Colonic mucosa (tissue), 4 donors: ENCODE measurements around the gene KRT2. TPM values are rescaled to one million over a fixed set of nuclear protein-coding genes. Genes with fewer than 3 reads are reported as not detected.
A peak's percentile ranks its signal among the peaks of the same experiment; 100 is the strongest.

ENCODE experiments used
- DNase-seq: peaks from one replicate; pipeline ENCODE4 v3.0.0-alpha.2; 2020
- H3K27ac ChIP-seq: fragments of 200-600 bp; one replicate; pipeline ENCODE4 v1.8.0; 2021
- H3K27me3 ChIP-seq: fragments of 200-600 bp; one replicate; pipeline ENCODE4 v1.8.0; 2021
- H3K36me3 ChIP-seq: fragments of 200-600 bp; one replicate; pipeline ENCODE4 v1.8.0; 2021
- H3K4me1 ChIP-seq: fragments of 200-600 bp; one replicate; pipeline ENCODE4 v1.8.0; 2021; ENCODE audit warnings: mild to moderate bottlenecking
- H3K4me3 ChIP-seq: fragments of 200-600 bp; one replicate; pipeline ENCODE4 v1.8.0; 2021
- H3K9ac ChIP-seq, 2 donors: one replicate each; pipeline ENCODE4 v1.7.0; 2013; ENCODE audit warnings: control low read depth in 2 of 2, low read depth in 2 of 2, low read length in 2 of 2
- H3K9me3 ChIP-seq: fragments of 200-600 bp; one replicate; pipeline ENCODE4 v1.8.0; 2021
- intact Hi-C: fragments of 100-400 bp; cut with DNase I; formaldehyde crosslinking; loops from one replicate; pipeline ENCODE4 v1.14.1; 2022
- total RNA-seq, 2 donors: library from RNA; stranded (reverse); fragmentation: NEBNext Ultra II Directional in 1 of 2; extraction: Animal tissue kit (Norgen Biotek cat#: 25700) in 1 of 2; gene quantifications; one replicate each; pipeline ENCODE4 v1.2.1, GENCODE V29; 2021
- TF ChIP-seq, protein P1 (sequence below): fragments of 200-600 bp; IDR thresholded peaks from one replicate; pipeline ENCODE4 v1.8.0; 2022; ENCODE audit warnings: antibody characterized with exemption, mild to moderate bottlenecking
- donor health status: healthy.
- donor health status: DM: no; HTN: no; CAD: no.
- donor health status: DM: no; HTN: no; CAD: no.

The KRT2 gene
- total RNA-seq, 2 donors from 2014 or later, result not detected

DNA sequence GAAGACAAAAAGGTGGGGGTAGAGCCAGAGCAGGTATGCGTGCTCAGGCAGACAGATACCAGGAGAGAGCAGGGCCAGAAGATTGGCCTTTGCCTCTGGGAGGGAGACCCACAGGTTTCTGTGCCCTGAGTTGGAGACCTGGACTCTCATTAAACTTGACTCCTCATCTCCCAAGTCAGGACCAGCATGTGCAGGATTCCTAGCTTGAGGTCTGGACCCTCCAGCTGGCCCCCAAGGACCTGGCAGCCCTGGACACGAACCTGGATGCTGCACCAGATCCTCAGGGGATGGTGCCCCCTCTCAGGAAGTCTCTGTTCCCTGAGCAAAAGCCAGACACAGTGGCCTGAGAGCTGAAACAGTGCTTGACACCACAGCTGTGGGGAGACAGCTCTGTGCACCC is 23.2 kb downstream of the KRT2 start:
- TF ChIP-seq, protein P1, sequence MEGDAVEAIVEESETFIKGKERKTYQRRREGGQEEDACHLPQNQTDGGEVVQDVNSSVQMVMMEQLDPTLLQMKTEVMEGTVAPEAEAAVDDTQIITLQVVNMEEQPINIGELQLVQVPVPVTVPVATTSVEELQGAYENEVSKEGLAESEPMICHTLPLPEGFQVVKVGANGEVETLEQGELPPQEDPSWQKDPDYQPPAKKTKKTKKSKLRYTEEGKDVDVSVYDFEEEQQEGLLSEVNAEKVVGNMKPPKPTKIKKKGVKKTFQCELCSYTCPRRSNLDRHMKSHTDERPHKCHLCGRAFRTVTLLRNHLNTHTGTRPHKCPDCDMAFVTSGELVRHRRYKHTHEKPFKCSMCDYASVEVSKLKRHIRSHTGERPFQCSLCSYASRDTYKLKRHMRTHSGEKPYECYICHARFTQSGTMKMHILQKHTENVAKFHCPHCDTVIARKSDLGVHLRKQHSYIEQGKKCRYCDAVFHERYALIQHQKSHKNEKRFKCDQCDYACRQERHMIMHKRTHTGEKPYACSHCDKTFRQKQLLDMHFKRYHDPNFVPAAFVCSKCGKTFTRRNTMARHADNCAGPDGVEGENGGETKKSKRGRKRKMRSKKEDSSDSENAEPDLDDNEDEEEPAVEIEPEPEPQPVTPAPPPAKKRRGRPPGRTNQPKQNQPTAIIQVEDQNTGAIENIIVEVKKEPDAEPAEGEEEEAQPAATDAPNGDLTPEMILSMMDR, result no peak
- no peak overlapping the region for H3K27ac ChIP-seq
- no peaks in the 10 kb centered on the region for H3K4me1 ChIP-seq
- H3K27me3 ChIP-seq, result no peaks in the 10 kb centered on the region
- no peak overlapping the region for H3K9ac ChIP-seq
- intact Hi-C loops, result no loop called here
- no peak for DNase-seq
- H3K4me3 ChIP-seq, result no peak overlapping the region
- H3K36me3 ChIP-seq, result no peaks in the 10 kb centered on the region
- H3K9me3 ChIP-seq, result no peaks in the 10 kb centered on the region

DNA sequence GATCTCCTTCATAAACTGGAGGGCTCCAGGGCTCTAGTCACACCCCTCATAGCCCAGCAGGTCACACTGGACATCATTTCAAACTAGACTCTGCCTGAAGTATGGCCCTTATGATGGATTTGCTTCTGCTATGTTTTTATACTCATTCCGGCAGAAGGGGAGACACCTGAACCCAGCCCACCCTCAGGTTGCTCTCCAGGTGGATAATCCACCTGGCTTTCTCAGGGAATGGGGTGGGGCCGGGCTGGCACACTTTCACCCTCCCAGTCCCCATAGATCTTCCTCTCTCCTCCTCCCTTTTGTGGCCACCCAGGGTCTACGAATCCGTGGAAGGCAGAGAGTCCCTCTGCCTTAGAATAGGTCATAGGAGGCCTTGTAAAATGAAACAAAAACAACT is 23.9 kb downstream of the KRT2 start:
- no peaks in the 10 kb centered on the region for H3K27me3 ChIP-seq
- H3K27ac ChIP-seq, result no peak overlapping the region
- H3K36me3 ChIP-seq, result no peaks in the 10 kb centered on the region
- TF ChIP-seq, protein P1, result no peak
- DNase-seq, result no peak
- no peak overlapping the region for H3K4me3 ChIP-seq
- intact Hi-C loops, result no loop called here
- no peaks in the 10 kb centered on the region for H3K9me3 ChIP-seq
- H3K4me1 ChIP-seq, result no peaks in the 10 kb centered on the region
- no peak overlapping the region for H3K9ac ChIP-seq

DNA sequence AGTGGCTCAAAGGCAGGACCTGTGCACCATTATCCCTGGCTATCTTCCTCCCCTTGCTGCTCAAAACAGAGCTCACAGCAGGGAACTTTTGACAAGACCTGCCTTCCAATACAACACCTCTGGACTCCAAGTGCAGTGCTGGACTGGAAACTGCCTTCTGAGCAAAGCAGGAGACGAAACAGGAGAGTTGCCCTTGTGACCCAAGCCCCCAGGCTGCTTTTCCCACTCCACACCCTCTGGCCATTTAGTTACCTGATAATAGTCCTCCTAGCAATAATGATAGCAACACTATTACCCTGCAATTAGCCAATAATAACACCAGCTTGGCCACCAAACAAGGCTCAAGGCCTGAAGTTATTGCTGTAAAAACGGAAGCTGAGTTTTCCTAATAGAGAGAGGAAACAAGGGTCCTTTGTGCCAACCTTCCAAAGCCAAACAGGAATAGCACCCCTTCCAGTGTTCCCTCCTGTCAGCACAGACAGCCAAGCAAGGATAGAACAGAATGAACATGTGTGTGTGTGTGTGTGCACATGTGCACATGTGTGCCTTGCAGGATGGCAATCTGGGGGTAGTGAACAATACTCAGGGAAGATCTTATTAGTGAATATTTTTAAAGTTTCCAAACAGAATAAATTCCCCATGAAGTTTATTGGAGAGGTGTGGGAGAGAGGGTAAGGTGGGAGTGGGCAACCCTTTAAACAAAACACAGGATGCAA is 24.5 kb downstream of the KRT2 start:
- no peaks in the 10 kb centered on the region for H3K9me3 ChIP-seq
- H3K9ac ChIP-seq, result no peak overlapping the region
- intact Hi-C loops, result no loop called here
- no peak overlapping the region for H3K4me3 ChIP-seq
- no peak for DNase-seq
- H3K27ac ChIP-seq, result no peak overlapping the region
- H3K27me3 ChIP-seq, result no peaks in the 10 kb centered on the region
- H3K36me3 ChIP-seq, result no peaks in the 10 kb centered on the region
- H3K4me1 ChIP-seq, result no peaks in the 10 kb centered on the region
- TF ChIP-seq, protein P1, result no peak

DNA sequence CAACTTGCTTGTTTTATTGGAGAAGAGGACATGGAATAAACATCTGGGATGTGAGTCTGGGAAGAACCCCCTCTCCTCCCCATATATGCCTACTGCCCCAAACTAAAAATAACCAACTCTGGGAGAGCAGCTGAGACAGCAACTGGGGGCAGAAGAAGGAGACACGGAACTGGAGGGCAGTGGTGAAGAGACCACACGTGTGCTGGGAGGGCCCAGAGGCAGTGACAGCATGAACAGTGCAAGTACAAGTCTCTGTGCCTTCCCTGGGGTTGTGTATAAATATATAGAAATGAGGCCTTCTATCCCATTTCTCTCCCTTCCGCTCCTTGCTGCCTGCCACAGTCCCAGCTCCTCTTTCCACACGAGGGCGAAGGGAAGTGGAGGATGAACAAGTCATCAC is 29.7 kb downstream of the KRT2 start:
- intact Hi-C loops, result no loop called here
- no peaks in the 10 kb centered on the region for H3K36me3 ChIP-seq
- H3K4me3 ChIP-seq, result no peak overlapping the region
- H3K27me3 ChIP-seq, result no peaks in the 10 kb centered on the region
- H3K9ac ChIP-seq, result no peak overlapping the region
- DNase-seq, result no peak
- H3K9me3 ChIP-seq, result no peaks in the 10 kb centered on the region
- H3K27ac ChIP-seq, result no peak overlapping the region
- H3K4me1 ChIP-seq, result no peaks in the 10 kb centered on the region
- TF ChIP-seq, protein P1, result no peak

DNA sequence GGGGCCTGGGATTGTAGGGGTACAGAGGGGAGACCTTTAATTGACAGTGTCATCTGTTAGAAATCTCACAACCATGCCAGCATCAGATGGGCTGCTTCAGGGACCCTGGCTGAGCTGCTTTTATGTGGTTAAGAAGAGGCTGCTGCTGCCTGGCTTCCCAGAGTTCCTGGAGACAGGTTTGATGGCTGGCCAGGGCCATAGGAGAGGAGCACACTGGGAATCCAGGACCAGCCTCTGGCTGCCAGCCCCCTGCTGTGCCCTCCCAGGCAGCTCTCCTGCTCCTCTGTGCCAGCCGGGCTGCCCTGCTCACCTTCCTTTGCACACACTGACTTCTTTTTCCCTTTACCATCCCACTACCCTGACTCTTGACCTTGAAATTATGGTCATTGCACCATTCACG is 33.1 kb downstream of the KRT2 start:
- Histone ChIP-seq H3K27me3 (no peaks in the 10 kb centered on the region), H3K9me3 (no peaks in the 10 kb centered on the region), H3K4me1 (no peaks in the 10 kb centered on the region), H3K36me3 (no peaks in the 10 kb centered on the region), H3K4me3 (no peak overlapping the region), H3K27ac (no peak overlapping the region), H3K9ac (no peak overlapping the region)
- TF ChIP-seq, protein P1, result no peak
- peak; percentile 8 for DNase-seq
- intact Hi-C loops, result no loop called here
